Measurements from ENCODE around the gene DNASE1L1. TPM values are rescaled to one million over a fixed set of nuclear protein-coding genes. Genes with fewer than 3 reads are reported as not detected.
A peak's percentile ranks its signal among the peaks of the same experiment; 100 is the strongest.

Gene DNASE1L1
- total RNA-seq, 1 donor from 2014 or later: 35.1 TPM

GRCh38 chrX:154357205-154357604, 51.8 kb downstream of the DNASE1L1 start:
- DNase-seq (ENCODE audit: low read depth) (no peak), FAIRE-seq (peak; percentile 54)
- Histone ChIP-seq H3K4me2 (ENCODE audit: low read length) (no peak overlapping the region), H3K4me1 (ENCODE audit: insufficient read depth, low read length) (peaks cover 5% of the 10 kb centered on the region), H3K27me3 (ENCODE audit: insufficient read depth, low read length) (no peaks in the 10 kb centered on the region), H3K36me3 (ENCODE audit: insufficient read depth, low read length) (peaks cover 22% of the 10 kb centered on the region), H3K9me3 (ENCODE audit: insufficient read depth, low read depth, low read length) (no peaks in the 10 kb centered on the region), H2AFZ (ENCODE audit: low read depth, low read length) (no peak overlapping the region), H3K9ac (ENCODE audit: low read length) (no peak overlapping the region), H3K79me2 (ENCODE audit: insufficient read depth, low read length) (peaks cover 73% of the 10 kb centered on the region), H3K27ac (ENCODE audit: low read depth, low read length) (no peak overlapping the region), H3K4me3 (ENCODE audit: insufficient read depth, low read depth, low read length) (no peak overlapping the region), H4K20me1 (ENCODE audit: insufficient read depth, low read length) (peaks cover 98% of the 10 kb centered on the region)
- H3K36me3 Mint-ChIP-seq (ENCODE audit: low read depth, unreplicated experiment): peaks cover 4% of the 10 kb centered on the region
- no peaks in the 10 kb centered on the region for H3K27me3 Mint-ChIP-seq (ENCODE audit: low read depth, unreplicated experiment)
- TF ChIP-seq EZH2 (IDR thresholded peaks at IDR 0.05; ENCODE audit: insufficient read depth, low read length) (no peak), CTCF (IDR thresholded peaks at IDR 0.05; ENCODE audit: insufficient read depth, low read depth, low read length) (no peak)
- H3K4me3 Mint-ChIP-seq (ENCODE audit: unreplicated experiment): no peak overlapping the region
- H3K9me3 Mint-ChIP-seq (ENCODE audit: unreplicated experiment): no peaks in the 10 kb centered on the region
- H3K4me1 Mint-ChIP-seq (ENCODE audit: low read depth, unreplicated experiment): peaks cover 7% of the 10 kb centered on the region
- no peak overlapping the region for H3K27ac Mint-ChIP-seq (ENCODE audit: unreplicated experiment)

- peaks cover 5% of the 10 kb centered on the region for H3K36me3 Mint-ChIP-seq (ENCODE audit: low read depth, unreplicated experiment)
- H3K9ac ChIP-seq (ENCODE audit: low read length): no peak overlapping the region
- no peak overlapping the region for H2AFZ ChIP-seq (ENCODE audit: low read depth, low read length)
- TF ChIP-seq EZH2 (IDR thresholded peaks at IDR 0.05; ENCODE audit: insufficient read depth, low read length) (no peak), CTCF (IDR thresholded peaks at IDR 0.05; ENCODE audit: insufficient read depth, low read depth, low read length) (no peak)
- H3K27ac ChIP-seq (ENCODE audit: low read depth, low read length): no peak overlapping the region
- no peaks in the 10 kb centered on the region for H3K9me3 Mint-ChIP-seq (ENCODE audit: unreplicated experiment)
- peaks cover 98% of the 10 kb centered on the region for H4K20me1 ChIP-seq (ENCODE audit: insufficient read depth, low read length)
- H3K4me2 ChIP-seq (ENCODE audit: low read length): peak overlapping the region; percentile 19
- no peaks in the 10 kb centered on the region for H3K27me3 Mint-ChIP-seq (ENCODE audit: low read depth, unreplicated experiment)
- H3K4me3 ChIP-seq (ENCODE audit: insufficient read depth, low read depth, low read length): no peak overlapping the region
- DNase-seq (ENCODE audit: low read depth) (no peak), FAIRE-seq (no peak)
- no peak overlapping the region for H3K4me3 Mint-ChIP-seq (ENCODE audit: unreplicated experiment)
- H3K36me3 ChIP-seq (ENCODE audit: insufficient read depth, low read length): peaks cover 20% of the 10 kb centered on the region
- peak overlapping the region; percentile 62 for H3K27ac Mint-ChIP-seq (ENCODE audit: unreplicated experiment)
- H3K4me1 ChIP-seq (ENCODE audit: insufficient read depth, low read length): no peaks in the 10 kb centered on the region
- no peaks in the 10 kb centered on the region for H3K9me3 ChIP-seq (ENCODE audit: insufficient read depth, low read depth, low read length)
- peaks cover 67% of the 10 kb centered on the region for H3K79me2 ChIP-seq (ENCODE audit: insufficient read depth, low read length)
- no peaks in the 10 kb centered on the region for H3K27me3 ChIP-seq (ENCODE audit: insufficient read depth, low read length)
- peaks cover 7% of the 10 kb centered on the region for H3K4me1 Mint-ChIP-seq (ENCODE audit: low read depth, unreplicated experiment)
Observed at GRCh38 chrX:154356596-154356995, 52.5 kb downstream of the DNASE1L1 start.

- Mint-ChIP-seq H3K36me3 (ENCODE audit: low read depth, unreplicated experiment) (peaks cover 6% of the 10 kb centered on the region), H3K4me3 (ENCODE audit: unreplicated experiment) (no peak overlapping the region), H3K4me1 (ENCODE audit: low read depth, unreplicated experiment) (peaks cover 5% of the 10 kb centered on the region), H3K27me3 (ENCODE audit: low read depth, unreplicated experiment) (no peaks in the 10 kb centered on the region), H3K9me3 (ENCODE audit: unreplicated experiment) (no peaks in the 10 kb centered on the region), H3K27ac (ENCODE audit: unreplicated experiment) (no peak overlapping the region)
- TF ChIP-seq CTCF (IDR thresholded peaks at IDR 0.05; ENCODE audit: insufficient read depth, low read depth, low read length) (no peak), EZH2 (IDR thresholded peaks at IDR 0.05; ENCODE audit: insufficient read depth, low read length) (no peak)
- Histone ChIP-seq H3K4me1 (ENCODE audit: insufficient read depth, low read length) (no peaks in the 10 kb centered on the region), H3K9ac (ENCODE audit: low read length) (no peak overlapping the region), H3K27ac (ENCODE audit: low read depth, low read length) (no peak overlapping the region), H3K4me2 (ENCODE audit: low read length) (no peak overlapping the region), H3K9me3 (ENCODE audit: insufficient read depth, low read depth, low read length) (no peaks in the 10 kb centered on the region), H2AFZ (ENCODE audit: low read depth, low read length) (no peak overlapping the region), H3K4me3 (ENCODE audit: insufficient read depth, low read depth, low read length) (no peak overlapping the region), H4K20me1 (ENCODE audit: insufficient read depth, low read length) (peaks cover 100% of the 10 kb centered on the region), H3K79me2 (ENCODE audit: insufficient read depth, low read length) (peaks cover 61% of the 10 kb centered on the region), H3K36me3 (ENCODE audit: insufficient read depth, low read length) (peaks cover 17% of the 10 kb centered on the region), H3K27me3 (ENCODE audit: insufficient read depth, low read length) (no peaks in the 10 kb centered on the region)
- DNase-seq (ENCODE audit: low read depth): no peak
- no peak for FAIRE-seq
Observed at GRCh38 chrX:154355776-154356140, 53.3 kb downstream of the DNASE1L1 start.
